ENCODE data around the gene TMEM178A. TPM values are rescaled to one million over a fixed set of nuclear protein-coding genes. Genes with fewer than 3 reads are reported as not detected.

Gene TMEM178A
- total RNA-seq, 1 experiment from 2014 or later, result 7.5 TPM

- Histone ChIP-seq H2AFZ (ENCODE audit: low read length) (no peak overlapping the region), H3T11ph (ENCODE audit: low read length) (no peak overlapping the region), H3K27ac (ENCODE audit: insufficient read length, low read depth, low read length) (no peak overlapping the region), H3K14ac (ENCODE audit: insufficient read depth, low read length) (no peak overlapping the region), H3K79me1 (ENCODE audit: insufficient read depth, low read depth, low read length, poor library complexity, severe bottlenecking) (no peaks in the 10 kb centered on the region), H3K4me1 (ENCODE audit: insufficient read depth, low read length) (peaks cover 3% of the 10 kb centered on the region; the same call in 1 of the 2 replicates), H4K8ac (replicated peaks; ENCODE audit: insufficient read length, low read depth, low read length) (no peak overlapping the region), H2BK20ac (ENCODE audit: low read depth, low read length, poor library complexity, severe bottlenecking) (no peak overlapping the region), H2AK5ac (ENCODE audit: insufficient read length, low read length) (no peak overlapping the region), H2BK5ac (ENCODE audit: insufficient read length, low read length) (no peak overlapping the region), H4K20me1 (ENCODE audit: control insufficient read depth, insufficient read depth, insufficient read length) (no peaks in the 10 kb centered on the region), H3K4me2 (ENCODE audit: insufficient read depth, insufficient read length, low read length) (no peak overlapping the region), H2BK12ac (ENCODE audit: insufficient read length, low read depth, low read length) (no peak overlapping the region), H4K91ac (ENCODE audit: insufficient read length, low read depth, low read length) (no peak overlapping the region), H3K79me2 (ENCODE audit: insufficient read depth, low read length) (no peaks in the 10 kb centered on the region), H3K4ac (ENCODE audit: low read depth, low read length) (no peak overlapping the region), H4K5ac (ENCODE audit: insufficient read length, low read depth, low read length) (no peak overlapping the region), H3K27me3 (ENCODE audit: insufficient read depth, low read length) (no peaks in the 10 kb centered on the region), H2BK15ac (ENCODE audit: low read depth, low read length) (no peak overlapping the region), H3K18ac (ENCODE audit: insufficient read length, low read depth, low read length) (no peak overlapping the region), H3K23ac (ENCODE audit: insufficient read length, low read depth, low read length) (no peak overlapping the region), H3K23me2 (ENCODE audit: insufficient read length, low read depth, low read length, poor library complexity, severe bottlenecking) (no peaks in the 10 kb centered on the region), H3K56ac (ENCODE audit: insufficient read length, low read depth, low read length) (no peak overlapping the region), H2BK120ac (ENCODE audit: low read depth, low read length, poor library complexity, severe bottlenecking) (no peak overlapping the region), H3K9me3 (ENCODE audit: control insufficient read depth, low read depth, low read length) (no peaks in the 10 kb centered on the region), H3K9ac (ENCODE audit: extremely low read depth, insufficient read length, low read length) (no peak overlapping the region)
- Mint-ChIP-seq H3K4me1 (peaks cover 5 to 7% of the 10 kb centered on the region in 2 experiments), H3K4me3 (no peak overlapping the region), H3K27ac (no peak overlapping the region), H3K27me3 (ENCODE audit: low read depth) (no peaks in the 10 kb centered on the region), H3K9me3 (no peaks in the 10 kb centered on the region), H3K36me3 (ENCODE audit: insufficient read depth in 1 of 3, low read depth in 3 of 3) (no peaks in the 10 kb centered on the region; a peak in 2 of 7 replicates)
- TF ChIP-seq CTCF (conservative IDR thresholded peaks at IDR 0.05), result no peak
- DNase-seq, result no peak
- WGBS (ENCODE audit: extremely low coverage, insufficient read length, low lambda C conversion rate), result no CpG with 5 or more reads among the region's 3 CpGs
Measured at GRCh38 chr2:39715822-39716221, 50.1 kb downstream of the TMEM178A start.

Data from H9 (cell line).